GM23338 (cell line): ENCODE measurements around the gene MAPK1. TPM values are rescaled to one million over a fixed set of nuclear protein-coding genes. Genes with fewer than 3 reads are reported as not detected.
A peak's percentile ranks its signal among the peaks of the same experiment; 100 is the strongest.

Source experiments
- ATAC-seq: fragments of 200-7000 bp; cut with Tn5 transposase; 3 replicates; pipeline ENCODE4 v1.9.1; 2020
- DNase-seq: peaks from one replicate; pipeline ENCODE4 v3.0.0-alpha.2; 2015; ENCODE audit warnings: low spot score
- H2AFZ ChIP-seq: fragments of 200-600 bp; sonication (generic); 2 replicates; pipeline ENCODE4 v1.8.0; 2016; ENCODE audit warnings: antibody characterized with exemption, mild to moderate bottlenecking, moderate library complexity
- H3F3A ChIP-seq: fragments of 200-600 bp; sonication (generic); replicated peaks from 2 replicates; pipeline ENCODE4 v1.8.0; 2017; ENCODE audit warnings: antibody characterized with exemption, mixed run types, low read depth
- H3K27ac ChIP-seq: fragments of 200-600 bp; sonication (generic); 2 replicates; pipeline ENCODE4 v1.6.1; 2016; ENCODE audit warnings: low read depth
- H3K27me3 ChIP-seq: fragments of 200-600 bp; sonication (generic); 2 replicates; pipeline ENCODE4 v1.8.0; 2016; ENCODE audit warnings: mild to moderate bottlenecking, mixed run types, moderate library complexity; ENCODE audit not compliant: insufficient read depth
- H3K36me3 ChIP-seq: fragments of 200-600 bp; sonication (generic); 2 replicates; pipeline ENCODE4 v1.8.0; 2016; ENCODE audit warnings: mild to moderate bottlenecking; ENCODE audit not compliant: insufficient read depth
- H3K4me1 ChIP-seq: fragments of 200-600 bp; sonication (generic); 2 replicates; pipeline ENCODE4 v1.8.0; 2016; ENCODE audit warnings: mild to moderate bottlenecking, moderate library complexity; ENCODE audit not compliant: insufficient read depth
- H3K4me2 ChIP-seq: fragments of 200-600 bp; sonication (generic); 2 replicates; pipeline ENCODE4 v1.7.1; 2017; ENCODE audit warnings: mixed run types
- H3K4me3 ChIP-seq: fragments of 200-600 bp; sonication (generic); 2 replicates; pipeline ENCODE4 v1.6.1; 2016; ENCODE audit warnings: mixed run types
- H3K79me2 ChIP-seq: fragments of 200-600 bp; sonication (generic); replicated peaks from 2 replicates; pipeline ENCODE4 v1.8.0; 2017; ENCODE audit warnings: mild to moderate bottlenecking; ENCODE audit not compliant: insufficient read depth
- H3K9me2 ChIP-seq: fragments of 200-600 bp; sonication (generic); 2 replicates; pipeline ENCODE4 v1.8.0; 2017; ENCODE audit not compliant: insufficient read depth
- H4K20me1 ChIP-seq: fragments of 200-600 bp; sonication (generic); replicated peaks from 2 replicates; pipeline ENCODE4 v1.8.0; 2017; ENCODE audit warnings: mild to moderate bottlenecking; ENCODE audit not compliant: insufficient read depth
- H3K27ac Mint-ChIP-seq: 2 replicates; pipeline ENCODE4 v1.8.0; 2020; ENCODE audit warnings: inconsistent platforms, mild to moderate bottlenecking, moderate library complexity, mixed read lengths
- H3K27me3 Mint-ChIP-seq: 3 replicates; pipeline ENCODE4 v1.8.0; 2022; ENCODE audit warnings: low read depth, mild to moderate bottlenecking, moderate library complexity, mixed read lengths, inconsistent platforms; ENCODE audit not compliant: insufficient read depth, poor library complexity
- H3K36me3 Mint-ChIP-seq: 3 replicates; pipeline ENCODE4 v1.8.0; 2021; ENCODE audit warnings: low read depth, mild to moderate bottlenecking, inconsistent platforms, moderate library complexity, mixed read lengths
- H3K4me1 Mint-ChIP-seq: 3 replicates; pipeline ENCODE4 v1.8.0; 2020; ENCODE audit warnings: mild to moderate bottlenecking, inconsistent platforms, mixed read lengths
- H3K4me3 Mint-ChIP-seq: 3 replicates; pipeline ENCODE4 v1.8.0; 2021; ENCODE audit warnings: moderate library complexity, mild to moderate bottlenecking, inconsistent platforms, mixed read lengths
- H3K9me3 Mint-ChIP-seq: 3 replicates; pipeline ENCODE4 v1.8.0; 2020; ENCODE audit warnings: moderate library complexity, mild to moderate bottlenecking, inconsistent platforms, mixed read lengths
- CREB1 ChIP-seq: fragments of 250-450 bp; sonication (Bioruptor Pico); IDR thresholded peaks from 2 replicates; pipeline ENCODE4 v1.5.0; 2020; ENCODE audit warnings: low read depth, mild to moderate bottlenecking, moderate library complexity
- EZH2 ChIP-seq: fragments of 200-600 bp; sonication (generic); IDR thresholded peaks from one replicate; pipeline ENCODE4 v1.8.0; 2017; ENCODE audit warnings: antibody characterized with exemption, mild to moderate bottlenecking, low read depth; ENCODE audit not compliant: unreplicated experiment
- EZH2phosphoT487 ChIP-seq: fragments of 200-600 bp; sonication (generic); IDR thresholded peaks from one replicate; pipeline ENCODE4 v1.8.1; 2018; ENCODE audit warnings: antibody characterized with exemption; ENCODE audit not compliant: unreplicated experiment
- JUNB ChIP-seq: IDR thresholded peaks from one replicate; pipeline ENCODE4 v1.6.1; 2016; ENCODE audit warnings: antibody characterized with exemption; ENCODE audit not compliant: unreplicated experiment
- NANOG ChIP-seq: IDR thresholded peaks from 2 replicates; pipeline ENCODE4 v1.6.1; 2016; ENCODE audit warnings: antibody characterized with exemption, borderline replicate concordance
- POLR2AphosphoS5 ChIP-seq: IDR thresholded peaks from 2 replicates; pipeline ENCODE4 v1.6.1; 2016; ENCODE audit warnings: antibody characterized with exemption, low read depth
- STAT1 ChIP-seq: IDR thresholded peaks from one replicate; pipeline ENCODE4 v1.6.1; 2016; ENCODE audit warnings: antibody characterized with exemption; ENCODE audit not compliant: unreplicated experiment
- ZNF114 ChIP-seq: fragments of 250-450 bp; sonication (Bioruptor Pico); IDR thresholded peaks from 2 replicates; pipeline ENCODE4 v1.5.0; 2020; ENCODE audit warnings: mild to moderate bottlenecking, moderate library complexity
- ZNF331 ChIP-seq: fragments of 250-450 bp; sonication (Bioruptor Pico); IDR thresholded peaks from 2 replicates; pipeline ENCODE4 v1.5.0; 2020; ENCODE audit warnings: low read depth, mild to moderate bottlenecking, moderate library complexity
- polyA plus RNA-seq: library from polyadenylated mRNA; unstranded; fragments of >200 nt; fragmentation: Nextera tagmentation; extraction: Ambion mirVana; gene quantifications from 2 replicates; pipeline ENCODE4 v1.2.1, GENCODE V29; 2016
- total RNA-seq: library from RNA; depleted of rRNA; stranded (reverse); fragments of >200 nt; shearing (Covaris generic); gene quantifications from 2 replicates; pipeline ENCODE4 v1.2.3, GENCODE V29; 2014
- TF ChIP-seq, protein P1 (sequence below), 2 experiments: fragments of 200-600 bp in 1 of 2; sonication (generic) in 1 of 2; conservative IDR thresholded peaks; 2 replicates each; pipeline versions ENCODE4 v1.5.1 to v1.6.1; 2016 to 2017; ENCODE audit warnings: antibody characterized with exemption in 2 of 2, low read depth in 2 of 2, mild to moderate bottlenecking in 2 of 2, moderate library complexity in 1 of 2
- TF ChIP-seq, protein P2 (sequence below): IDR thresholded peaks from 2 replicates; pipeline ENCODE4 v1.6.1; 2016; ENCODE audit warnings: antibody characterized with exemption
- TF ChIP-seq, protein P3 (sequence below): IDR thresholded peaks from one replicate; pipeline ENCODE4 v1.6.1; 2018; ENCODE audit warnings: antibody characterized with exemption; ENCODE audit not compliant: unreplicated experiment

Gene MAPK1
- total and polyA plus RNA-seq, 2 experiments from 2014 or later, result 17.4 to 77.5 TPM

DNA sequence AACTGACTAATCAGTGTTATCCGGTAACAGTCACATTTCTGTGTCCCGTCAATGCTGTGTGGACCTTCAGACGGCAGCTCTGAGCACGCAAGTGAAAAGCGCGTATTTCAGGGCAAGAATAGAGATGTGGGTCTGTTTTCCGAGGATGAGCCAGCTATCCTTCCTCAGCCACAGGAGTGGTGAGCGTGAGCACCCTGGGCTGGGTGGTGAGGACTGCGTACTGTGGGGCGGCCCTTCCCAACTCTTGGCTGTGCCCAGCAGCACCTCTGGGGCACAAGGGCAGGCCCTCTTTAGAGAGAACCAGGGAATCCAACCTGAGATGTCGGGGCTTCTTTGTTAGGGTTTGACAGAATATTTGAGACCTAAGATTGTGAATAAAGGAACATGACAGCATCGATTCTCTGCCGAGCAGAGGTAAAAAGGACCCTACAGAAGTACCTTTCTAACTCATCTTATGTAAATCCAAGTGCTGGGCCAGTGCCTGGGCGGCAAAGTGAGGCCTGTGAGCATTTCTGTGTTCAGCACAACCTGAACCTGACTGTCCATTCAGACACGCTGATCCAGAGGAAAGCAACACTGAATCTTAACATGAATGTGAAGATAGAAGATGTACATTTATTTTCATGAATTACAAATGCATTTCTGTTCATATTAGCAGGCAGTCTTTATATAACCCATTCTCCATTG lies 105.3 kb downstream of the MAPK1 start:
- H2AFZ ChIP-seq, result no peak overlapping the region
- TF ChIP-seq, protein P1, sequence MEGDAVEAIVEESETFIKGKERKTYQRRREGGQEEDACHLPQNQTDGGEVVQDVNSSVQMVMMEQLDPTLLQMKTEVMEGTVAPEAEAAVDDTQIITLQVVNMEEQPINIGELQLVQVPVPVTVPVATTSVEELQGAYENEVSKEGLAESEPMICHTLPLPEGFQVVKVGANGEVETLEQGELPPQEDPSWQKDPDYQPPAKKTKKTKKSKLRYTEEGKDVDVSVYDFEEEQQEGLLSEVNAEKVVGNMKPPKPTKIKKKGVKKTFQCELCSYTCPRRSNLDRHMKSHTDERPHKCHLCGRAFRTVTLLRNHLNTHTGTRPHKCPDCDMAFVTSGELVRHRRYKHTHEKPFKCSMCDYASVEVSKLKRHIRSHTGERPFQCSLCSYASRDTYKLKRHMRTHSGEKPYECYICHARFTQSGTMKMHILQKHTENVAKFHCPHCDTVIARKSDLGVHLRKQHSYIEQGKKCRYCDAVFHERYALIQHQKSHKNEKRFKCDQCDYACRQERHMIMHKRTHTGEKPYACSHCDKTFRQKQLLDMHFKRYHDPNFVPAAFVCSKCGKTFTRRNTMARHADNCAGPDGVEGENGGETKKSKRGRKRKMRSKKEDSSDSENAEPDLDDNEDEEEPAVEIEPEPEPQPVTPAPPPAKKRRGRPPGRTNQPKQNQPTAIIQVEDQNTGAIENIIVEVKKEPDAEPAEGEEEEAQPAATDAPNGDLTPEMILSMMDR (conservative IDR thresholded peaks at IDR 0.05; ENCODE audit: low read depth in 2 of 2), result no peak
- no peak for TF ChIP-seq ZNF331 (CRISPR knock-in tag)
- H3K4me3 ChIP-seq, result no peak overlapping the region
- H3K4me1 ChIP-seq, result no peaks in the 10 kb centered on the region
- Mint-ChIP-seq H3K27me3 (peaks cover 9% of the 10 kb centered on the region), H3K4me3 (no peak overlapping the region), H3K27ac (no peak overlapping the region), H3K36me3 (peaks cover 54% of the 10 kb centered on the region), H3K4me1 (no peaks in the 10 kb centered on the region), H3K9me3 (no peaks in the 10 kb centered on the region)
- H3K27me3 ChIP-seq, result no peaks in the 10 kb centered on the region
- H3K27ac ChIP-seq, result peak overlapping the region; percentile 6; the same call in 1 of the 2 replicates
- no peaks in the 10 kb centered on the region for H3K9me2 ChIP-seq
- ATAC-seq, result no peak
- DNase-seq, result no peak
- H3K79me2 ChIP-seq, result no peaks in the 10 kb centered on the region; the same call in 1 of the 2 replicates
- H3F3A ChIP-seq, result no peaks in the 10 kb centered on the region
- H3K36me3 ChIP-seq, result peaks cover 25% of the 10 kb centered on the region
- peaks cover 20% of the 10 kb centered on the region for H4K20me1 ChIP-seq
- H3K4me2 ChIP-seq, result no peak overlapping the region

DNA sequence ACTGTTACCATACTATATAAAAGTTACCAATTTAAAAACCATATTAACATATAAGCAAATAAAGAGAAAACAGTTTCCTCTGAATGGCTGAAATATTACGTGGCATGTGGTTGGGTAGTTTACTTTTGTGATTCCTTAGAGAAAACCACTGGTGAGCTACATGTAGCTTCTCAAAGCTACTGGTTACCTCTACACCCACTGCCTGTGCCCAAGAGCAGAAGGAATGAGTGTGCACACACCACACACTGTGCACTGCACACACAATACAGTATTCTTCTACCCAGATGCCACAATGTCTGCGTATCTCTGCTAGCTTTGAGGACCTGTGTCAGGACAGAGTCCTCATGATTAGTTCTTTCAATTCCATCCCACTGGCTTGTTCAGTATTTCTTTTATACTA lies 106.4 kb downstream of the MAPK1 start:
- Histone ChIP-seq H3K4me1 (no peaks in the 10 kb centered on the region), H3K27ac (no peak overlapping the region), H3K27me3 (no peaks in the 10 kb centered on the region), H2AFZ (no peak overlapping the region), H3K4me2 (no peak overlapping the region), H3K9me2 (no peaks in the 10 kb centered on the region), H3K4me3 (no peak overlapping the region), H4K20me1 (peaks cover 20% of the 10 kb centered on the region), H3F3A (no peaks in the 10 kb centered on the region; the same call in 1 of the 2 replicates), H3K79me2 (no peaks in the 10 kb centered on the region; the same call in 1 of the 2 replicates), H3K36me3 (peaks cover 25% of the 10 kb centered on the region)
- Mint-ChIP-seq H3K27me3 (peaks cover 9% of the 10 kb centered on the region), H3K4me3 (no peak overlapping the region), H3K36me3 (peaks cover 45% of the 10 kb centered on the region), H3K9me3 (no peaks in the 10 kb centered on the region), H3K4me1 (no peaks in the 10 kb centered on the region), H3K27ac (no peak overlapping the region)
- ATAC-seq (no peak), DNase-seq (no peak)
- TF ChIP-seq EZH2 (no peak), POLR2AphosphoS5 (no peak), ZNF331 (CRISPR knock-in tag) (no peak), NANOG (no peak), CREB1 (CRISPR knock-in tag) (no peak), STAT1 (no peak), EZH2phosphoT487 (no peak), ZNF114 (no peak), JUNB (no peak)
- TF ChIP-seq, protein P2, sequence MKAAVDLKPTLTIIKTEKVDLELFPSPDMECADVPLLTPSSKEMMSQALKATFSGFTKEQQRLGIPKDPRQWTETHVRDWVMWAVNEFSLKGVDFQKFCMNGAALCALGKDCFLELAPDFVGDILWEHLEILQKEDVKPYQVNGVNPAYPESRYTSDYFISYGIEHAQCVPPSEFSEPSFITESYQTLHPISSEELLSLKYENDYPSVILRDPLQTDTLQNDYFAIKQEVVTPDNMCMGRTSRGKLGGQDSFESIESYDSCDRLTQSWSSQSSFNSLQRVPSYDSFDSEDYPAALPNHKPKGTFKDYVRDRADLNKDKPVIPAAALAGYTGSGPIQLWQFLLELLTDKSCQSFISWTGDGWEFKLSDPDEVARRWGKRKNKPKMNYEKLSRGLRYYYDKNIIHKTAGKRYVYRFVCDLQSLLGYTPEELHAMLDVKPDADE, result no peak
- TF ChIP-seq, protein P3, sequence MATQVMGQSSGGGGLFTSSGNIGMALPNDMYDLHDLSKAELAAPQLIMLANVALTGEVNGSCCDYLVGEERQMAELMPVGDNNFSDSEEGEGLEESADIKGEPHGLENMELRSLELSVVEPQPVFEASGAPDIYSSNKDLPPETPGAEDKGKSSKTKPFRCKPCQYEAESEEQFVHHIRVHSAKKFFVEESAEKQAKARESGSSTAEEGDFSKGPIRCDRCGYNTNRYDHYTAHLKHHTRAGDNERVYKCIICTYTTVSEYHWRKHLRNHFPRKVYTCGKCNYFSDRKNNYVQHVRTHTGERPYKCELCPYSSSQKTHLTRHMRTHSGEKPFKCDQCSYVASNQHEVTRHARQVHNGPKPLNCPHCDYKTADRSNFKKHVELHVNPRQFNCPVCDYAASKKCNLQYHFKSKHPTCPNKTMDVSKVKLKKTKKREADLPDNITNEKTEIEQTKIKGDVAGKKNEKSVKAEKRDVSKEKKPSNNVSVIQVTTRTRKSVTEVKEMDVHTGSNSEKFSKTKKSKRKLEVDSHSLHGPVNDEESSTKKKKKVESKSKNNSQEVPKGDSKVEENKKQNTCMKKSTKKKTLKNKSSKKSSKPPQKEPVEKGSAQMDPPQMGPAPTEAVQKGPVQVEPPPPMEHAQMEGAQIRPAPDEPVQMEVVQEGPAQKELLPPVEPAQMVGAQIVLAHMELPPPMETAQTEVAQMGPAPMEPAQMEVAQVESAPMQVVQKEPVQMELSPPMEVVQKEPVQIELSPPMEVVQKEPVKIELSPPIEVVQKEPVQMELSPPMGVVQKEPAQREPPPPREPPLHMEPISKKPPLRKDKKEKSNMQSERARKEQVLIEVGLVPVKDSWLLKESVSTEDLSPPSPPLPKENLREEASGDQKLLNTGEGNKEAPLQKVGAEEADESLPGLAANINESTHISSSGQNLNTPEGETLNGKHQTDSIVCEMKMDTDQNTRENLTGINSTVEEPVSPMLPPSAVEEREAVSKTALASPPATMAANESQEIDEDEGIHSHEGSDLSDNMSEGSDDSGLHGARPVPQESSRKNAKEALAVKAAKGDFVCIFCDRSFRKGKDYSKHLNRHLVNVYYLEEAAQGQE, result no peak
- TF ChIP-seq, protein P1 (conservative IDR thresholded peaks at IDR 0.05; ENCODE audit: low read depth in 2 of 2), result no peak
